K562 (cell line): ENCODE results near the gene R3HDM2. TPM values are rescaled to one million over a fixed set of nuclear protein-coding genes. Genes with fewer than 3 reads are reported as not detected.

Experiments used
- BACH1 ChIP-seq: fragments of 200-800 bp; sonication (Bioruptor generic); IDR thresholded peaks from 2 replicates; pipeline ENCODE4 v1.6.1; 2016; ENCODE audit warnings: missing genetic modification characterization, missing compliant biosample characterization
- CBX8 ChIP-seq: fragments of 200-600 bp; sonication (generic); IDR thresholded peaks from 2 replicates; pipeline ENCODE4 v1.6.1; 2012; ENCODE audit warnings: borderline replicate concordance, mixed run types, low read depth, mild to moderate bottlenecking, moderate library complexity, mixed read lengths, low read length, control low read depth, inconsistent platforms; ENCODE audit not compliant: poor library complexity, severe bottlenecking; ENCODE audit errors: extremely low read depth
- CSDE1 ChIP-seq, 2 experiments: fragments of 450-650 bp; IDR thresholded peaks; 2 replicates each; pipeline ENCODE4 v1.6.1; 2016; ENCODE audit warnings: mild to moderate bottlenecking in 1 of 2
- CTBP1 ChIP-seq: fragments of 450-650 bp; IDR thresholded peaks from 2 replicates; pipeline ENCODE4 v1.6.1; 2016; ENCODE audit warnings: borderline replicate concordance
- CXXC5 ChIP-seq: fragments of 250-450 bp; sonication (Bioruptor Pico); IDR thresholded peaks from 2 replicates; pipeline ENCODE4 v1.8.0; 2022; ENCODE audit warnings: inconsistent platforms, mild to moderate bottlenecking, moderate library complexity
- DDX20 ChIP-seq: fragments of 450-650 bp; IDR thresholded peaks from 2 replicates; pipeline ENCODE4 v1.6.1; 2016; ENCODE audit warnings: missing genetic modification characterization, low read depth, mild to moderate bottlenecking, missing compliant biosample characterization, moderate library complexity
- FOXJ2 ChIP-seq: fragments of 200-800 bp; sonication (Bioruptor generic); IDR thresholded peaks from 2 replicates; pipeline ENCODE4 v1.6.1; 2016; ENCODE audit warnings: missing genetic modification characterization, missing compliant biosample characterization
- GABPA ChIP-seq: fragments of 200-800 bp; sonication (Bioruptor generic); conservative IDR thresholded peaks from 2 replicates; pipeline ENCODE4 v1.6.1; 2016; ENCODE audit warnings: low read depth, missing genetic modification characterization, missing compliant biosample characterization
- KDM2B ChIP-seq: fragments of 250-450 bp; sonication (Bioruptor Pico); IDR thresholded peaks from 2 replicates; pipeline ENCODE4 v1.8.0; 2021; ENCODE audit warnings: mild to moderate bottlenecking, moderate library complexity
- KLF16 ChIP-seq: IDR thresholded peaks from 2 replicates; pipeline ENCODE4 v1.6.1; 2016; ENCODE audit warnings: antibody characterized with exemption
- MAFF ChIP-seq: IDR thresholded peaks from 2 replicates; pipeline ENCODE4 v1.6.1; 2012; ENCODE audit warnings: low read length, improper control_type of control experiment
- MCM2 ChIP-seq: fragments of 450-650 bp; IDR thresholded peaks from 2 replicates; pipeline ENCODE4 v1.6.1; 2017; ENCODE audit warnings: low read depth, mild to moderate bottlenecking
- MTA1 ChIP-seq: fragments of 450-650 bp; IDR thresholded peaks from 2 replicates; pipeline ENCODE4 v1.6.1; 2017; ENCODE audit warnings: borderline replicate concordance
- NR4A1 ChIP-seq, 2 experiments: fragments of 250-450 bp in 1 of 2; fragments of 450-650 bp in 1 of 2; sonication (Bioruptor Pico) in 1 of 2; IDR thresholded peaks; 2 replicates each; pipeline versions ENCODE4 v1.4.0 to v1.6.1; 2016 to 2020; ENCODE audit warnings: mild to moderate bottlenecking in 2 of 2, missing compliant biosample characterization in 1 of 2, missing genetic modification characterization in 1 of 2, moderate library complexity in 1 of 2
- PHF20 ChIP-seq: fragments of 450-650 bp; IDR thresholded peaks from 2 replicates; pipeline ENCODE4 v1.6.1; 2018; ENCODE audit not compliant: partially characterized antibody
- PHF8 ChIP-seq: fragments of 200-600 bp; sonication (generic); IDR thresholded peaks from 2 replicates; pipeline ENCODE4 v1.6.1; 2012; ENCODE audit warnings: mixed run types, mild to moderate bottlenecking, inconsistent platforms, low read length, moderate library complexity, borderline replicate concordance
- POLR2A ChIP-seq: fragments of 450-650 bp; conservative IDR thresholded peaks from 2 replicates; pipeline ENCODE4 v1.6.1; 2016
- PPARD ChIP-seq: fragments of 250-450 bp; sonication (Bioruptor Pico); IDR thresholded peaks from 2 replicates; pipeline ENCODE4 v1.8.0; 2022; ENCODE audit warnings: inconsistent platforms, mild to moderate bottlenecking, moderate library complexity
- SIN3B ChIP-seq: fragments of 450-650 bp; IDR thresholded peaks from 2 replicates; pipeline ENCODE4 v1.6.1; 2017; ENCODE audit warnings: low read depth, mild to moderate bottlenecking, moderate library complexity
- SNIP1 ChIP-seq: fragments of 450-650 bp; IDR thresholded peaks from 2 replicates; pipeline ENCODE4 v1.7.1; 2017; ENCODE audit warnings: low read depth, mild to moderate bottlenecking
- XRCC3 ChIP-seq: fragments of 450-650 bp; IDR thresholded peaks from 2 replicates; pipeline ENCODE4 v1.6.1; 2017; ENCODE audit warnings: mild to moderate bottlenecking, moderate library complexity
- ZBED1 ChIP-seq: IDR thresholded peaks from 2 replicates; pipeline ENCODE4 v1.6.1; 2014
- ZC3H11A ChIP-seq: IDR thresholded peaks from 2 replicates; pipeline ENCODE4 v1.6.1; 2012; ENCODE audit warnings: low read depth, low read length, improper control_type of control experiment
- ZNF695 ChIP-seq: fragments of 450-650 bp; formaldehyde crosslinking; IDR thresholded peaks from 2 replicates; pipeline ENCODE4 v1.4.0; 2020; ENCODE audit warnings: mild to moderate bottlenecking, moderate library complexity
- polyA plus RNA-seq, 8 experiments: library from polyadenylated mRNA; depleted of rRNA in 4 of 8; stranded (reverse) in 5 of 8; unstranded in 3 of 8; fragments of >200 nt; fragmentation: Nextera tagmentation in 2 of 8; fragmentation: Illumina TruSeq in 1 of 8; extraction: Ambion mirVana in 2 of 8; extraction: Trizol in 1 of 8; gene quantifications; 2 replicates each; pipeline versions ENCODE4 v1.2.1 to v1.2.3, GENCODE V29; 2011 to 2014; ENCODE audit warnings: inconsistent platforms in 1 of 8, missing spikeins in 1 of 8
- total RNA-seq, 7 experiments: library from RNA; depleted of rRNA in 6 of 7; stranded (reverse); fragments of >200 nt in 6 of 7; fragmentation: Illumina TruSeq in 2 of 7; extraction: Trizol in 2 of 7; gene quantifications; 2 replicates each; pipeline versions ENCODE4 v1.2.1 to v1.2.3, GENCODE V29; 2011 to 2021; ENCODE audit warnings: low replicate concordance in 1 of 7
- TF ChIP-seq, protein P1 (sequence below): fragments of 250-450 bp; sonication (Bioruptor Pico); IDR thresholded peaks from 2 replicates; pipeline ENCODE4 v1.5.1; 2021; ENCODE audit warnings: mild to moderate bottlenecking
- TF ChIP-seq, protein P2 (sequence below): fragments of 250-450 bp; sonication (Bioruptor Pico); IDR thresholded peaks from 2 replicates; pipeline ENCODE4 v1.8.0; 2021; ENCODE audit warnings: moderate library complexity, mild to moderate bottlenecking, inconsistent platforms
- TF ChIP-seq, protein P3 (sequence below): sonication (generic); formaldehyde crosslinking; IDR thresholded peaks from 2 replicates; pipeline ENCODE4 v1.8.0; 2022; ENCODE audit warnings: mild to moderate bottlenecking, missing genetic modification reagents
- TF ChIP-seq, protein P4 (sequence below): fragments of 250-450 bp; sonication (Bioruptor Pico); IDR thresholded peaks from 2 replicates; pipeline ENCODE4 v1.8.0; 2022; ENCODE audit warnings: moderate library complexity, mild to moderate bottlenecking, inconsistent platforms

Gene R3HDM2
- total and polyA plus RNA-seq, 9 of the 15 experiments (the other 6 are each of a cell fraction or from before 2014, with no cell fraction given), result 3.3 to 18.8 (median 9.0) TPM

DNA sequence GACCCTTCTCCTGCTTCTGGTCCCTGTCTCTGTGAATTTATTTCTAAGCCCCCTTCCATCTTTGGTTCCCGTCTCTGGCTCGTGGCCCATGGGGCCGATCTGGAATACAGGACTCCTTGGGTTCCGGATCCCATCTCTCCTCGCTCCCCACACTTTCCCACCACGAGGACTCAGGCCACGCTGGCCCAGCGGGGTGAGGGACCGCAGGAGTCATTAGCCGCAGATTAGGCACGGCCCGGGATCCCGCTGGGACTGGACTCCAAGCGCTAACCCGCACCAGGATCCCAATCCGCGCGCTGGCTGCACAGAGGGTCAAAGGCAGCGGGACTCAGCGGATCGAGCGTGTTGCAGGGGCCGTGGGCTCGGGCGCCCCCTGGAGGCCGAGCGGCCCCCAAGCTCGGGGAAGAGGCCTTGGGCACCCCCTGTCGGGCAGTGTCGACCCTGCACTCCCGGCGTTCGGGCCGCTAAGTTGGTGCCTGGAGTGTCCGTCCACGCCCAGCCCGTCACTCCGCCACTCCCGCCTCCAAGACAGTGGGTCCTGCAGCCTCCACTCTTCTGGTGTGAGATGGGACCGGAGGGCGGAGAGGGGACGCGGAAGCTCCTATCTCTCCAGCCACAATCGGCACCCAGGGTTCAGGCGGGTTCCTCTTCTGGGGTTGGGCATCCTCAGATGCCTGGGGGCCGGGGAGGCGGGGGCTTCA lies 191.8 kb downstream of the R3HDM2 start (continued):
- TF ChIP-seq, protein P1, sequence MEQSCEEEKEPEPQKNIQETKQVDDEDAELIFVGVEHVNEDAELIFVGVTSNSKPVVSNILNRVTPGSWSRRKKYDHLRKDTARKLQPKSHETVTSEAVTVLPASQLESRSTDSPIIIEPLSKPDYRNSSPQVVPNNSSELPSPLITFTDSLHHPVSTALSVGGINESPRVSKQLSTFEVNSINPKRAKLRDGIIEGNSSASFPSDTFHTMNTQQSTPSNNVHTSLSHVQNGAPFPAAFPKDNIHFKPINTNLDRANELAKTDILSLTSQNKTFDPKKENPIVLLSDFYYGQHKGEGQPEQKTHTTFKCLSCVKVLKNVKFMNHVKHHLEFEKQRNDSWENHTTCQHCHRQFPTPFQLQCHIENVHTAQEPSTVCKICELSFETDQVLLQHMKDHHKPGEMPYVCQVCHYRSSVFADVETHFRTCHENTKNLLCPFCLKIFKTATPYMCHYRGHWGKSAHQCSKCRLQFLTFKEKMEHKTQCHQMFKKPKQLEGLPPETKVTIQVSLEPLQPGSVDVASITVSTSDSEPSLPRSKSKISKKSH (CRISPR knock-in tag), result no peak
- TF ChIP-seq ZBED1 (no peak), ZNF695 (no peak), XRCC3 (no peak), GABPA (tag) (no peak), SIN3B (peak; percentile 20; the same call in 1 of the 2 replicates), CXXC5 (CRISPR knock-in tag) (peak; percentile 61), MCM2 (no peak), MAFF (no peak), PHF8 (peak; percentile 28; the same call in 1 of the 2 replicates), KLF16 (peak; percentile 78), SNIP1 (no peak), PHF20 (no peak), POLR2A (no peak), KDM2B (CRISPR knock-in tag) (peak; percentile 98), MTA1 (no peak), PPARD (no peak), CBX8 (no peak), CSDE1 (IDR thresholded peaks at IDR 0.05) (no peak), NR4A1 (CRISPR knock-in tag; IDR thresholded peaks at IDR 0.05) (no peak), NR4A1 (tag; IDR thresholded peaks at IDR 0.05) (no peak), CTBP1 (peak; percentile 93), FOXJ2 (tag) (no peak), BACH1 (tag) (no peak), DDX20 (tag) (no peak), ZC3H11A (no peak)
- TF ChIP-seq, protein P2, sequence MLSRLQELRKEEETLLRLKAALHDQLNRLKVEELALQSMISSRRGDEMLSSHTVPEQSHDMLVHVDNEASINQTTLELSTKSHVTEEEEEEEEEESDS (CRISPR knock-in tag), result no peak
- TF ChIP-seq, protein P3, sequence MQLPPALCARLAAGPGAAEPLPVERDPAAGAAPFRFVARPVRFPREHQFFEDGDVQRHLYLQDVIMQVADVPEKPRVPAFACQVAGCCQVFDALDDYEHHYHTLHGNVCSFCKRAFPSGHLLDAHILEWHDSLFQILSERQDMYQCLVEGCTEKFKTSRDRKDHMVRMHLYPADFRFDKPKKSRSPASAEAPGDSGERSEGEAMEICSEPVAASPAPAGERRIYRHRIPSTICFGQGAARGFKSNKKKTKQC (CRISPR knock-in tag), result peak; percentile 65; the same call in 1 of the 2 replicates
- TF ChIP-seq, protein P4, sequence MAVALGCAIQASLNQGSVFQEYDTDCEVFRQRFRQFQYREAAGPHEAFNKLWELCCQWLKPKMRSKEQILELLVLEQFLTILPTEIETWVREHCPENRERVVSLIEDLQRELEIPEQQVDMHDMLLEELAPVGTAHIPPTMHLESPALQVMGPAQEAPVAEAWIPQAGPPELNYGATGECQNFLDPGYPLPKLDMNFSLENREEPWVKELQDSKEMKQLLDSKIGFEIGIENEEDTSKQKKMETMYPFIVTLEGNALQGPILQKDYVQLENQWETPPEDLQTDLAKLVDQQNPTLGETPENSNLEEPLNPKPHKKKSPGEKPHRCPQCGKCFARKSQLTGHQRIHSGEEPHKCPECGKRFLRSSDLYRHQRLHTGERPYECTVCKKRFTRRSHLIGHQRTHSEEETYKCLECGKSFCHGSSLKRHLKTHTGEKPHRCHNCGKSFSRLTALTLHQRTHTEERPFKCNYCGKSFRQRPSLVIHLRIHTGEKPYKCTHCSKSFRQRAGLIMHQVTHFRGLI (CRISPR knock-in tag), result no peak
